Measurements from ENCODE around the gene VGLL3.
"Not testable (repeated sequence)": the region's sequence is repeated elsewhere in the genome, so short reads cannot be mapped to it uniquely, and the experiment has no call there.

The VGLL3 gene, protein sequence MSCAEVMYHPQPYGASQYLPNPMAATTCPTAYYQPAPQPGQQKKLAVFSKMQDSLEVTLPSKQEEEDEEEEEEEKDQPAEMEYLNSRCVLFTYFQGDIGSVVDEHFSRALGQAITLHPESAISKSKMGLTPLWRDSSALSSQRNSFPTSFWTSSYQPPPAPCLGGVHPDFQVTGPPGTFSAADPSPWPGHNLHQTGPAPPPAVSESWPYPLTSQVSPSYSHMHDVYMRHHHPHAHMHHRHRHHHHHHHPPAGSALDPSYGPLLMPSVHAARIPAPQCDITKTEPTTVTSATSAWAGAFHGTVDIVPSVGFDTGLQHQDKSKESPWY

DNA sequence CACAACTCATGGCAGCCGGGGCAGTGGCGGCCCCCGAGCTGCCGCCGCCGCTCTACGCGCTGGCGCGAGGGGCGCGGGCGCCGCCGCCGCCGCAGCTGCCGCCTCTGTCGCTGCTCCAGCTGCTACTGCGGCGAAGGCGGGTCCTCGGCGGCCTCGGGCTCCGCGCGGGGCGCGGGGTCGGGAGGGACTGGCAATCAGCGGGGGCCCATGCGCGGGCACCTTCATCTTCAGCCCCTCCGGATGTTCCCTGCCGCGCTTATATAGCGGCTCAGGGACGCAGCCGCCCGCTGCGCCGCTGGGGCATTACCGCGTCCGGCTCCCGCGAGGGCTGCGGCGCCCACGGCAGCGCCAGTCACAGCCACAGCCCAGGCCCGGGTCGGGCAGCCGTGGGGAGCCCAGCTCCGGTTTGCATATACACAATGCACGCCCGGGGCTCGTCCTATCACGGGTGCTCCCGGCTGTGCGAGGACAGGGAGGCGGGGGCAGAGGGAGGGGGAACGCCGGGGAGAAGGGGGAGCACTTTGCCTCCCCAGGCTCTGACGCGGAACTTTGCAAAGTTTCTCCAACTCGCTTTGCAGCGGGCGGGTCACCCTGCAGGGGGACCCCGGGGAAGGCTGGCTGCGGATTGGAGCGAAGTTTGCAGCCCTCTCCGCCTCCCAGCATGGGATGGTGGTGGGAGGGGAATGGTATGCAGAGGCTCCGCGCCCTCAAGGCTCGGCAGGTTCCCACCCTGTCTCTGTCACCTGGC lies at the start of gene VGLL3:
Gene VGLL3, minus strand, starts transcription at position 416 of the 748 bp plus-strand sequence. Its CDS starts 406 bp downstream, at position 10.
- in situ Hi-C loops (cut with HindIII; ENCODE audit: low sequenced_read_pairs), result no loop called here
- TF ChIP-seq, protein P1, sequence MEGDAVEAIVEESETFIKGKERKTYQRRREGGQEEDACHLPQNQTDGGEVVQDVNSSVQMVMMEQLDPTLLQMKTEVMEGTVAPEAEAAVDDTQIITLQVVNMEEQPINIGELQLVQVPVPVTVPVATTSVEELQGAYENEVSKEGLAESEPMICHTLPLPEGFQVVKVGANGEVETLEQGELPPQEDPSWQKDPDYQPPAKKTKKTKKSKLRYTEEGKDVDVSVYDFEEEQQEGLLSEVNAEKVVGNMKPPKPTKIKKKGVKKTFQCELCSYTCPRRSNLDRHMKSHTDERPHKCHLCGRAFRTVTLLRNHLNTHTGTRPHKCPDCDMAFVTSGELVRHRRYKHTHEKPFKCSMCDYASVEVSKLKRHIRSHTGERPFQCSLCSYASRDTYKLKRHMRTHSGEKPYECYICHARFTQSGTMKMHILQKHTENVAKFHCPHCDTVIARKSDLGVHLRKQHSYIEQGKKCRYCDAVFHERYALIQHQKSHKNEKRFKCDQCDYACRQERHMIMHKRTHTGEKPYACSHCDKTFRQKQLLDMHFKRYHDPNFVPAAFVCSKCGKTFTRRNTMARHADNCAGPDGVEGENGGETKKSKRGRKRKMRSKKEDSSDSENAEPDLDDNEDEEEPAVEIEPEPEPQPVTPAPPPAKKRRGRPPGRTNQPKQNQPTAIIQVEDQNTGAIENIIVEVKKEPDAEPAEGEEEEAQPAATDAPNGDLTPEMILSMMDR (IDR thresholded peaks at IDR 0.05; ENCODE audit: low read depth, low read length, missing control alignments), result peak; percentile 41
- H3K4me3 ChIP-seq (ENCODE audit: low read depth, low read length), result peak within 1 kb of the TSS; percentile 79
- peak; percentile 70 for DNase-seq (ENCODE audit: low read depth)

DNA sequence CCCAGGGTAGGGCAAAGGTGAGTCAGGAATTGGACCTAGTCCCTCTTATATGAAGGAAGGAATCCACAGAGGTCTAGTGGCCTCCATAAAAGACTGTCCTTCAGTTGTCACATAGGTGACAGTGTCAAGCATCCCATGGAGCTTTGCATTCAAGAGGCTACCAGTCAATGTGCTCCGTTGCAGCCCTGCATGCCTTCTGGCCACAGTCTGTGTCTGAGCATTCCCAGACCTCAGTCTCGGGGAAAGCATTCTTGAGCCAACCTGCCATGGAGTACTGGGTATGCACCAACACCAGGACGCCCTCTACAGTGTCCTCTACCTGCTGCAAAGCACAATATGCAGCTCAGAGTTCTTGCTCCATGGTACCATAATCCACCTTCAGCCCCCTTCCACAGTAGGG lies 46.7 kb upstream of the VGLL3 start:
- no peak overlapping the region for H3K4me3 ChIP-seq (ENCODE audit: low read depth, low read length)
- TF ChIP-seq, protein P1 (IDR thresholded peaks at IDR 0.05; ENCODE audit: low read depth, low read length, missing control alignments), result no peak
- in situ Hi-C loops (cut with HindIII; ENCODE audit: low sequenced_read_pairs), result no loop called here
- DNase-seq (ENCODE audit: low read depth), result no peak

DNA sequence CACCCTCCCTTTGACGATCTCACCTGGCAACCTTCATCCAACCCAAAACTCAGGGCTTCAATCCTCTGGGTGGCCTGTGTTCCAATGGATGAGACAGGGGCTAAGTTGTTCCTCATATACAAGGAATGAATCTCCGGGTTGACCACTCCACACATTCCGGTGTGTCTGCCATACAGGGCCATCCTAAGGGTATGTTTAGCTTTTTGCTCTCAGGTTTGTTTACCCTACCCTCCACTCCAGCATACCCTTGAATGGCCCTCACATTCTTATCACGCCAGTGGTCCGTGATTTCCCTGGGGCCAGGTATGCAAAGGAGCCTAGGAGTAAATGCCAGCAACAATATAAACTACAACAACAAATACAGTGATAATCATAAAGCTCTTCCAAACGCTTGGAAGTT lies 45.7 kb upstream of the VGLL3 start:
- H3K4me3 ChIP-seq (ENCODE audit: low read depth, low read length), result no peak overlapping the region
- DNase-seq (ENCODE audit: low read depth), result no peak
- in situ Hi-C loops (cut with HindIII; ENCODE audit: low sequenced_read_pairs), result no loop called here
- TF ChIP-seq, protein P1 (IDR thresholded peaks at IDR 0.05; ENCODE audit: low read depth, low read length, missing control alignments), result no peak

DNA sequence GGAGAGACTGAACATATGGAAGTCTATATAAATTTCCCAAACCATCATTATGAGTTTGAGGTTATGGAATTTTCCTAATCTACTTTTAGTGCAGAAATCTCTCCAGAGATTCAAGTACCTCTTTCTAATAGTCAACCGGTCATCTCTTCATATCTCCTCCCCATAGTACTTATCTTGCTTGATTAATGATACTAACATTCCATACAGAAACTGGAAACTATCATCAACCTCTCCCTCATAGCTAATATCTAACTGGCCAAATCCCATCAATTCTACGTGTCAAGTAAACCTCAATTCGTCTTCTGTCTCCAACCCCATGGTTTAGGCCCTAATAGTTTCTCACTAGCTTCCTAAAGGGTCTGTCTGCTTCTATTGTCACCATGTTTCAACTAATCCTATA lies 44.4 kb upstream of the VGLL3 start:
- no peak overlapping the region for H3K4me3 ChIP-seq (ENCODE audit: low read depth, low read length)
- in situ Hi-C loops (cut with HindIII; ENCODE audit: low sequenced_read_pairs), result no loop called here
- no peak for DNase-seq (ENCODE audit: low read depth)
- TF ChIP-seq, protein P1 (IDR thresholded peaks at IDR 0.05; ENCODE audit: low read depth, low read length, missing control alignments), result no peak

DNA sequence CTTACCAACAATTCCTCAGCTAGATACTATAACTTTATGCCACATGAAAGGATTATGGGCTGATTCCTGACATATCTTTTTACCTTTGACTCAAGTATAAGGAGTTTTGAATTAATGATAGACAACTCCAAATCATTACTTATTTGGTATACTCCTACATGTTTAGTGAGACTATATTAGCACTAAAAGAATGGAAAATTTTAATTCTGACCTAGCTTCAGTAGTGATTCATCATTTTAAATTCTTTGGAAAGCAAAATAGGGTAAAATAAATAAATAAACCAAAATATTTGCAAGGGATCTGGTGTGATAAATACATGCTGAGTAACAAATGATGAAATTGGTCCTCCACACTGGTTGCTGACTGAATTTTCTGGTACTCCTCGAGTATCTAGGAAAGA lies 42.3 kb upstream of the VGLL3 start:
- TF ChIP-seq, protein P1 (IDR thresholded peaks at IDR 0.05; ENCODE audit: low read depth, low read length, missing control alignments), result no peak

DNA sequence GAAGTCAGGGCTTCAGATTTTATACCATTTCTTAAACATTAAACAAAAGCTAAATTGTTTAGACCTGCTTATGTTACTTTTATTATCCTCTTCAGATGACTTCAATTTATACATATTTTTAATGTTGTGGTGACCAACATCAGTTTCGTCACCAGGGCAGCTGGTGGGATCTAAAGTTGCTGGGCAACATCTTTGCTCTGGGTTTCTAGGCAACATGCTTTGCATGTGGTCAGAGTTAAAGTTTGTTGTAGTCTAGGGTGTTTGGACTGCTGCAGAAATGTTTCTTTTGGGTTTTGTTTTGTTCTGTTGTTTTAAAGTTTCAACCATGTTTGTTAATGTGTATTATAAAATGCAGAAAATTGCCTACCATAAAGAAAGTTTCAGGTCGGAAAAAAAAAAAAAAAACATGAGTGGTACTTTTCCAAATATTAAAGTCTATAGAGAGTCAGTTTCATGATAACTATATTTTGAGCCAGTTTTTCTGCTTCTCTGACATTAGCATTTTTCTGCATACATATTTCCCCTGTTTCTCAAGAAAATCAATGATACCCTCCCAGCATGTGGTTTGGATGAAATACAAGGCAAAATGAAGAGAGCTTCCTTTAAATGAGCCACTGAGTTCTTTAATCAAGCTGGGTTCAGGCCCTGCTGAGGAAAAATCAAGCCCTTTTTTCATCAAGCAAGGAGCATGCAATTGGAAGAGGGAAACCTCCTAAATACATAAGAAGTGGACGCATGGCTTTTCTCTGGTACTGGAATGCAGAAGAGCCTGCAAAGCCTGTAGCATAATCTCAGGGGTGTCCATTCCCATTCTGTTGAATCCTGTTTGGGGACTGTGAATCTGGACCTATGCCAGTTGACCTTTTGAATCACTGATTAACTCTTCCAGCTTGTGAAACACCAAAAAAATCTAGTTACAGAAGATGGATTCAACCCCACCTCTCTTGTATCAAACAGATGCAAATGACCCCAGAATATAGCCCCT lies 35.0 kb upstream of the VGLL3 start:
- peak; percentile 2 for DNase-seq (ENCODE audit: low read depth)
- in situ Hi-C loops (cut with HindIII; ENCODE audit: low sequenced_read_pairs), result no loop called here
- TF ChIP-seq, protein P1 (IDR thresholded peaks at IDR 0.05; ENCODE audit: low read depth, low read length, missing control alignments), result no peak

More for the DNA sequence above, 42.3 kb upstream of the VGLL3 start:
- no peak for DNase-seq (ENCODE audit: low read depth)
- in situ Hi-C loops (cut with HindIII; ENCODE audit: low sequenced_read_pairs), result no loop called here
- H3K4me3 ChIP-seq (ENCODE audit: low read depth, low read length), result no peak overlapping the region

DNA sequence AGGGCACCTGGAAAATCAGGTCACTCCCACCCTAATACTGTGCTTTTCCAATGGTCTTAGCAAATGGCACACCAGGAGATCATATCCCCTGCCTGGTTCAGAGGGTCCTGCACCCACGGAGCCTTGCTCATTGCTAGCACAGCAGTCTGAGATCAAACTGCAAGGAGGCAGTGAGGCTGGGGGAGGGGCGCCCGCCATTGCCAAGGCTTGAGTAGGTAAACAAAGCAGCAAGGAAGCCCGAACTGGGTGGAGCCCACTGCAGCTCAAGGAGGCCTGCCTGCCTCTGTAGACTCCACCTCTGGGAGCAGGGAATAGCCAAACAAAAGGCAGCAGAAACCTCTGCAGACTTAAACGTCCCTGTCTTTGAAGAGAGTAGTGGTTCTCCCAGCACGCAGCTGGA lies 26.4 kb upstream of the VGLL3 start:
- H3K4me3 ChIP-seq (ENCODE audit: low read depth, low read length); DNase-seq (ENCODE audit: low read depth); in situ Hi-C loops (cut with HindIII; ENCODE audit: low sequenced_read_pairs): not testable (repeated sequence)

More for the DNA sequence above, 35.0 kb upstream of the VGLL3 start:
- H3K4me3 ChIP-seq (ENCODE audit: low read depth, low read length), result no peak overlapping the region
